ENCODE data around the gene NR3C2.

The NR3C2 gene

DNA sequence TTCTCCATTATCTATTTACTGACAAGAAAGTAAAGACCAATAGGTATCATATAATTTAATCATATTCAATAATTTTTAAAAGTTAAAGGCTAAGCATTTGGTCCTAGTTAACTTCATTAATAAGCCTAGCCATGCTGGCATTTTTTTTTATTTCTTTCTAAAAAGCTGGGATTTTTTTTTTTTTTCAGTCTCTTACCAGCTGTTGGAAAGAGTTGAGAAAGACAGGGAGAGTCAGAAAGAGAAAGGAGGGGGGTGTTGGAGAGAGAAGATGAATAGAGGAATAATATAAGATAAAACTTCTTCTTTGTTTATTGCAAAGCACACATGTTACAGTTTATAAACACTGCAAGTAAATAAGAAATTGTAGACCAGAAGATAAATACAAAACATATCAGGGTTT is 5.9 kb upstream of the NR3C2 start:
- TF ChIP-seq TAF1 (IDR thresholded peaks at IDR 0.05; ENCODE audit: low read depth, low read length) (no peak), PAX5 (IDR thresholded peaks at IDR 0.05; ENCODE audit: insufficient read depth, low read length, severe bottlenecking) (no peak), POLR2A (IDR thresholded peaks at IDR 0.05; ENCODE audit: low read depth, low read length) (no peak), SPI1 (IDR thresholded peaks at IDR 0.05; ENCODE audit: low read depth, low read length) (no peak), POU2F2 (IDR thresholded peaks at IDR 0.05; ENCODE audit: low read depth, low read length) (no peak), POLR2AphosphoS5 (IDR thresholded peaks at IDR 0.05; ENCODE audit: low read depth, low read length) (no peak)
- no peak for FAIRE-seq
- no peak for DNase-seq (ENCODE audit: insufficient read length, low spot score)

GRCh38 chr4:148447681-148448080 is 5.5 kb upstream of the NR3C2 start:
- TF ChIP-seq PAX5 (IDR thresholded peaks at IDR 0.05; ENCODE audit: insufficient read depth, low read length, severe bottlenecking) = no peak
- TF ChIP-seq POU2F2 (IDR thresholded peaks at IDR 0.05; ENCODE audit: low read depth, low read length) = no peak
- TF ChIP-seq TAF1 (IDR thresholded peaks at IDR 0.05; ENCODE audit: low read depth, low read length) = no peak
- TF ChIP-seq SPI1 (IDR thresholded peaks at IDR 0.05; ENCODE audit: low read depth, low read length) = no peak
- no peak for TF ChIP-seq POLR2AphosphoS5 (IDR thresholded peaks at IDR 0.05; ENCODE audit: low read depth, low read length)
- TF ChIP-seq POLR2A (IDR thresholded peaks at IDR 0.05; ENCODE audit: low read depth, low read length) = no peak
- FAIRE-seq = no peak
- no peak for DNase-seq (ENCODE audit: insufficient read length, low spot score)

DNA sequence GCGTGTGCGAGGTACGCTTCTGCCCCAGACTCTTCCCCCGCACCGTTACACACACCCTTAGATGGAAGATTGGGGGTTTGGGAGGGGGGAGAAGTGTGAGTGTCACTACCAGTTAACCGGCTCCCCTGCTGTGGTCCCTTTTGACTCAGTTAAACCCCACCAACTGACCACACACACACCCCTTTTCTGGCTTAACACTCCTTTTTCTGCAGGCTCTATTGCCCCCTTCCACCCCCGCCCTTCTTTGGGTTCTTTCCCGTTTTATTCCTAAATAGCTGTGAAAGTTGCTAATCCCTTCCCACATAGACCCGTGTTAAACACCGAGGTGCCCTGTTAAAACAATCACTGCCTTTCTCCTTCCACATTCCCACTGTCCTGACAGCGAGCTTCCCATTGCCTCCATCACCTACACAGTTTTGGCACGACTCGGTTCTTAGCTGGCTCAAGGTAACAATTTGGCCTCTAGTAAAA is 3.7 kb upstream of the NR3C2 start:
- TF ChIP-seq PAX5 (IDR thresholded peaks at IDR 0.05; ENCODE audit: insufficient read depth, low read length, severe bottlenecking) = no peak
- TF ChIP-seq POLR2A (IDR thresholded peaks at IDR 0.05; ENCODE audit: low read depth, low read length) = no peak
- TF ChIP-seq POLR2AphosphoS5 (IDR thresholded peaks at IDR 0.05; ENCODE audit: low read depth, low read length) = no peak
- no peak for TF ChIP-seq TAF1 (IDR thresholded peaks at IDR 0.05; ENCODE audit: low read depth, low read length)
- no peak for TF ChIP-seq POU2F2 (IDR thresholded peaks at IDR 0.05; ENCODE audit: low read depth, low read length)
- TF ChIP-seq SPI1 (IDR thresholded peaks at IDR 0.05; ENCODE audit: low read depth, low read length) = no peak
- FAIRE-seq (no peak), DNase-seq (ENCODE audit: insufficient read length, low spot score) (no peak)

GRCh38 chr4:148445071-148445859 is 3.1 kb upstream of the NR3C2 start:
- peak; percentile 14 for DNase-seq (ENCODE audit: insufficient read length, low spot score)
- no peak for TF ChIP-seq POU2F2 (IDR thresholded peaks at IDR 0.05; ENCODE audit: low read depth, low read length)
- no peak for TF ChIP-seq POLR2A (IDR thresholded peaks at IDR 0.05; ENCODE audit: low read depth, low read length)
- TF ChIP-seq POLR2AphosphoS5 (IDR thresholded peaks at IDR 0.05; ENCODE audit: low read depth, low read length) = no peak
- TF ChIP-seq TAF1 (IDR thresholded peaks at IDR 0.05; ENCODE audit: low read depth, low read length) = no peak
- FAIRE-seq = peak; percentile 74

- DNase-seq (ENCODE audit: insufficient read length, low spot score) (peak; percentile 7), FAIRE-seq (no peak)
- TF ChIP-seq POU2F2 (IDR thresholded peaks at IDR 0.05; ENCODE audit: low read depth, low read length) = no peak
- TF ChIP-seq POLR2AphosphoS5 (IDR thresholded peaks at IDR 0.05; ENCODE audit: low read depth, low read length) = no peak
- no peak for TF ChIP-seq TAF1 (IDR thresholded peaks at IDR 0.05; ENCODE audit: low read depth, low read length)
- no peak for TF ChIP-seq SPI1 (IDR thresholded peaks at IDR 0.05; ENCODE audit: low read depth, low read length)
- no peak for TF ChIP-seq PAX5 (IDR thresholded peaks at IDR 0.05; ENCODE audit: insufficient read depth, low read length, severe bottlenecking)
- TF ChIP-seq POLR2A (IDR thresholded peaks at IDR 0.05; ENCODE audit: low read depth, low read length) = no peak
These were observed 2.3 kb upstream of the NR3C2 start for GRCh38 chr4:148444296-148445070.

- TF ChIP-seq POLR2AphosphoS5 (IDR thresholded peaks at IDR 0.05; ENCODE audit: low read depth, low read length) = no peak
- TF ChIP-seq POLR2A (IDR thresholded peaks at IDR 0.05; ENCODE audit: low read depth, low read length) = no peak
- TF ChIP-seq TAF1 (IDR thresholded peaks at IDR 0.05; ENCODE audit: low read depth, low read length) = no peak
- no peak for TF ChIP-seq POU2F2 (IDR thresholded peaks at IDR 0.05; ENCODE audit: low read depth, low read length)
- no peak for TF ChIP-seq SPI1 (IDR thresholded peaks at IDR 0.05; ENCODE audit: low read depth, low read length)
- TF ChIP-seq PAX5 (IDR thresholded peaks at IDR 0.05; ENCODE audit: insufficient read depth, low read length, severe bottlenecking) = no peak
- peak; percentile 5 for DNase-seq (ENCODE audit: insufficient read length, low spot score)
- FAIRE-seq = no peak
These were observed 1.5 kb upstream of the NR3C2 start for GRCh38 chr4:148443512-148444295.

GRCh38 chr4:148442832-148443511 is 758 bp upstream of the NR3C2 start:
- FAIRE-seq (no peak), DNase-seq (ENCODE audit: insufficient read length, low spot score) (no peak)
- TF ChIP-seq TAF1 (IDR thresholded peaks at IDR 0.05; ENCODE audit: low read depth, low read length) (no peak), POLR2AphosphoS5 (IDR thresholded peaks at IDR 0.05; ENCODE audit: low read depth, low read length) (no peak), POU2F2 (IDR thresholded peaks at IDR 0.05; ENCODE audit: low read depth, low read length) (no peak), SPI1 (IDR thresholded peaks at IDR 0.05; ENCODE audit: low read depth, low read length) (no peak), PAX5 (IDR thresholded peaks at IDR 0.05; ENCODE audit: insufficient read depth, low read length, severe bottlenecking) (no peak), POLR2A (IDR thresholded peaks at IDR 0.05; ENCODE audit: low read depth, low read length) (no peak)

GRCh38 chr4:148441624-148441985 is 609 bp downstream of the NR3C2 start:
- no peak for TF ChIP-seq PAX5 (IDR thresholded peaks at IDR 0.05; ENCODE audit: insufficient read depth, low read length, severe bottlenecking)
- no peak for TF ChIP-seq TAF1 (IDR thresholded peaks at IDR 0.05; ENCODE audit: low read depth, low read length)
- TF ChIP-seq POLR2A (IDR thresholded peaks at IDR 0.05; ENCODE audit: low read depth, low read length) = no peak
- TF ChIP-seq SPI1 (IDR thresholded peaks at IDR 0.05; ENCODE audit: low read depth, low read length) = no peak
- no peak for TF ChIP-seq POLR2AphosphoS5 (IDR thresholded peaks at IDR 0.05; ENCODE audit: low read depth, low read length)
- TF ChIP-seq POU2F2 (IDR thresholded peaks at IDR 0.05; ENCODE audit: low read depth, low read length) = no peak
- DNase-seq (ENCODE audit: insufficient read length, low spot score) (no peak), FAIRE-seq (no peak)
